H1 (cell line): Measurements from ENCODE around the gene DTNB. TPM values are rescaled to one million over a fixed set of nuclear protein-coding genes. Genes with fewer than 3 reads are reported as not detected.

ENCODE experiments used
- CTCF ChIA-PET: fragments of 300-600 bp; sonication (Branson Sonifier 250); formaldehyde crosslinking; loops from one replicate; lab custom pipeline; 2021; ENCODE audit not compliant: partially characterized antibody; lab: Charles Lee
- POLR2A ChIA-PET: fragments of 300-600 bp; sonication (Branson Sonifier 250); formaldehyde crosslinking; loops from one replicate; lab custom pipeline; 2021; ENCODE audit warnings: inconsistent platforms; ENCODE audit not compliant: partially characterized antibody; lab: Charles Lee
- DNase-seq, 2 experiments: peaks; one replicate each; pipeline versions ENCODE4 v3.0.0 to v3.0.0-alpha.2; 2010 to 2022; ENCODE audit warnings: low spot score in 2 of 2, low read depth in 1 of 2, mixed read lengths in 1 of 2
- FAIRE-seq: peaks from 2 replicates; lab custom pipeline; 2011; peaks lifted over from hg19 to GRCh38; lab: Jason Lieb, UNC
- H2AFZ ChIP-seq: 2 replicates; pipeline ENCODE4 v1.8.1; 2012; ENCODE audit warnings: low read length, inconsistent platforms
- H2AK5ac ChIP-seq: 2 replicates; pipeline ENCODE4 v1.6.1; 2013; ENCODE audit warnings: low read depth, low read length
- H2BK120ac ChIP-seq: replicated peaks from 2 replicates; pipeline ENCODE3; 2013; ENCODE audit warnings: low read depth, low read length, inconsistent platforms
- H2BK12ac ChIP-seq: 2 replicates; pipeline ENCODE4 v1.6.1; 2013; ENCODE audit warnings: low read depth, low read length
- H2BK15ac ChIP-seq: 2 replicates; pipeline ENCODE4 v1.6.1; 2013; ENCODE audit warnings: low read length
- H2BK20ac ChIP-seq: 2 replicates; pipeline ENCODE4 v1.6.1; 2013; ENCODE audit warnings: low read length
- H2BK5ac ChIP-seq: 2 replicates; pipeline ENCODE4 v1.6.1; 2013; ENCODE audit warnings: low read depth, low read length
- H3K14ac ChIP-seq: 2 replicates; pipeline ENCODE4 v1.6.1; 2013; ENCODE audit warnings: inconsistent platforms; ENCODE audit not compliant: insufficient read length
- H3K18ac ChIP-seq: 2 replicates; pipeline ENCODE4 v1.6.1; 2013; ENCODE audit warnings: low read length; ENCODE audit errors: extremely low read depth
- H3K23ac ChIP-seq: 2 replicates; pipeline ENCODE4 v1.6.1; 2013; ENCODE audit warnings: inconsistent platforms; ENCODE audit not compliant: insufficient read length
- H3K23me2 ChIP-seq: 2 replicates; pipeline ENCODE4 v1.6.1; 2013; ENCODE audit warnings: low read depth, low read length
- H3K27ac ChIP-seq: 2 replicates; pipeline ENCODE4 v1.6.1; 2011; ENCODE audit warnings: low read depth, low read length, inconsistent platforms
- H3K27me3 ChIP-seq, 4 experiments: replicated peaks in 1 of 4; 1 replicate in 1 of 4; 2 replicates in 3 of 4; pipeline versions ENCODE4 v1.6.1 to v1.8.1; 2011 to 2013; ENCODE audit warnings: low read length in 3 of 4, mild to moderate bottlenecking in 3 of 4, inconsistent platforms in 2 of 4, mixed read lengths in 2 of 4, moderate library complexity in 1 of 4; ENCODE audit not compliant: control insufficient read depth in 3 of 4, insufficient read depth in 3 of 4; ENCODE audit errors: extremely low read depth in 1 of 4
- H3K36me3 ChIP-seq, 4 experiments: 2 replicates each; pipeline versions ENCODE4 v1.6.1 to v1.8.1; 2011 to 2013; ENCODE audit warnings: mild to moderate bottlenecking in 4 of 4, low read length in 3 of 4, moderate library complexity in 2 of 4, control low read depth in 1 of 4, inconsistent platforms in 1 of 4; ENCODE audit not compliant: insufficient read depth in 4 of 4, control insufficient read depth in 2 of 4
- H3K4ac ChIP-seq: replicated peaks from 2 replicates; pipeline ENCODE3; 2013; ENCODE audit warnings: low read length, low read depth, mixed read lengths, inconsistent platforms; ENCODE audit not compliant: insufficient read length
- H3K4me1 ChIP-seq, 4 experiments: replicated peaks in 1 of 4; 1 replicate in 1 of 4; 2 replicates in 3 of 4; pipeline versions ENCODE4 v1.6.1 to v1.8.1; 2011 to 2013; ENCODE audit warnings: low read length in 3 of 4, inconsistent platforms in 2 of 4, mixed read lengths in 1 of 4; ENCODE audit not compliant: insufficient read depth in 4 of 4, control insufficient read depth in 3 of 4
- H3K4me2 ChIP-seq, 2 experiments: 2 replicates each; pipeline versions ENCODE4 v1.6.1 to v1.8.1; 2011 to 2013; ENCODE audit warnings: low read depth in 2 of 2, low read length in 2 of 2, control low read depth in 1 of 2, inconsistent platforms in 1 of 2, mild to moderate bottlenecking in 1 of 2; ENCODE audit not compliant: insufficient read depth in 1 of 2
- H3K4me3 ChIP-seq, 4 experiments: fragments of 200-600, 300-600 bp in 1 of 4; sonication (generic), shearing (Covaris generic), sonication (Bioruptor Twin) in 1 of 4; 2 replicates each; pipeline versions ENCODE4 v1.5.1 to v1.8.1; 2011 to 2016; ENCODE audit warnings: low read length in 4 of 4, low read depth in 3 of 4, control low read depth in 2 of 4, inconsistent platforms in 2 of 4, mild to moderate bottlenecking in 2 of 4, mixed read lengths in 1 of 4, moderate library complexity in 1 of 4; ENCODE audit not compliant: insufficient read depth in 2 of 4; ENCODE audit errors: extremely low read depth in 1 of 4
- H3K56ac ChIP-seq: replicated peaks from 2 replicates; pipeline ENCODE3; 2013; ENCODE audit warnings: low read depth, mild to moderate bottlenecking, mixed read lengths, low read length, inconsistent platforms; ENCODE audit not compliant: insufficient read length
- H3K79me1 ChIP-seq: 2 replicates; pipeline ENCODE4 v1.6.1; 2013; ENCODE audit warnings: low read depth, low read length, control low read depth
- H3K79me2 ChIP-seq, 2 experiments: 2 replicates each; pipeline versions ENCODE4 v1.6.1 to v1.8.1; 2012 to 2013; ENCODE audit warnings: low read length in 2 of 2, mild to moderate bottlenecking in 2 of 2, inconsistent platforms in 1 of 2; ENCODE audit not compliant: insufficient read depth in 2 of 2, control insufficient read depth in 1 of 2
- H3K9ac ChIP-seq, 4 experiments: replicated peaks in 1 of 4; 1 replicate in 1 of 4; 2 replicates in 3 of 4; pipeline versions ENCODE4 v1.6.1 to v1.8.1; 2011 to 2013; ENCODE audit warnings: low read depth in 3 of 4, low read length in 3 of 4, control low read depth in 2 of 4, mild to moderate bottlenecking in 2 of 4, moderate library complexity in 2 of 4, inconsistent platforms in 1 of 4; ENCODE audit errors: extremely low read depth in 1 of 4
- H3K9me3 ChIP-seq, 2 experiments: 2 replicates each; pipeline versions ENCODE4 v1.6.1 to v1.8.1; 2012 to 2013; ENCODE audit warnings: mild to moderate bottlenecking in 2 of 2, moderate library complexity in 2 of 2, control low read depth in 1 of 2, inconsistent platforms in 1 of 2, low read depth in 1 of 2, low read length in 1 of 2, mixed read lengths in 1 of 2; ENCODE audit not compliant: insufficient read depth in 2 of 2
- H4K20me1 ChIP-seq, 2 experiments: replicated peaks in 1 of 2; 2 replicates each; pipeline versions ENCODE3 to v1.8.1; 2011 to 2013; ENCODE audit warnings: inconsistent platforms in 2 of 2, low read length in 2 of 2, mild to moderate bottlenecking in 1 of 2; ENCODE audit not compliant: insufficient read depth in 2 of 2, control insufficient read depth in 1 of 2
- H4K5ac ChIP-seq: 2 replicates; pipeline ENCODE4 v1.6.1; 2013; ENCODE audit warnings: low read length, low read depth, mixed read lengths, inconsistent platforms; ENCODE audit not compliant: insufficient read length
- H4K8ac ChIP-seq: 2 replicates; pipeline ENCODE4 v1.8.0; 2013; ENCODE audit warnings: mild to moderate bottlenecking, moderate library complexity, low read length, inconsistent platforms; ENCODE audit not compliant: insufficient read depth; ENCODE audit errors: extremely low read depth
- H4K91ac ChIP-seq: replicated peaks from 2 replicates; pipeline ENCODE3; 2013; ENCODE audit warnings: low read length, mixed read lengths, inconsistent platforms; ENCODE audit not compliant: insufficient read length
- NANOG ChIP-seq: IDR thresholded peaks from 2 replicates; pipeline ENCODE4 v1.6.1; 2011; ENCODE audit warnings: low read length, low read depth, mild to moderate bottlenecking, inconsistent platforms; ENCODE audit not compliant: insufficient read depth, poor library complexity, severe bottlenecking
- RNF2 ChIP-seq: fragments of 200-900, 300-1000 bp; sonication (generic); IDR thresholded peaks from 2 replicates; pipeline ENCODE4 v1.7.1; 2016; ENCODE audit warnings: borderline replicate concordance, low read depth, mild to moderate bottlenecking, antibody characterized with exemption, low read length; ENCODE audit not compliant: poor library complexity, severe bottlenecking; ENCODE audit errors: missing control alignments
- SIX5 ChIP-seq: IDR thresholded peaks from 2 replicates; pipeline ENCODE4 v1.6.1; 2011; ENCODE audit warnings: mild to moderate bottlenecking, low read depth, low read length
- WGBS, 2 experiments: shearing (Covaris generic) in 1 of 2; methylation state at CpG; one replicate each; pipeline versions ENCODE4 v1.1.6 to v1.1.7; 2013 to 2015; ENCODE audit warnings: low lambda C conversion rate in 2 of 2, mixed read lengths in 2 of 2, inconsistent platforms in 1 of 2, low coverage in 1 of 2, missing lambda C conversion rate in 1 of 2; ENCODE audit not compliant: insufficient replicate concordance in 2 of 2, insufficient coverage in 1 of 2, insufficient read length in 1 of 2; ENCODE audit errors: extremely low coverage in 1 of 2, missing lambda C conversion rate in 1 of 2; 5-methylcytosine and 5-hydroxymethylcytosine counted together
- polyA plus RNA-seq, 7 experiments: library from polyadenylated mRNA; depleted of rRNA in 3 of 7; stranded (reverse) in 5 of 7; unstranded in 2 of 7; fragments of >200 nt in 5 of 7; fragments of 200-250 nt in 2 of 7; gene quantifications; 1 replicate in 5 of 7; 2 replicates in 1 of 7; 4 replicates in 1 of 7; pipeline versions ENCODE4 v1.2.1 to v1.2.3, GENCODE V29; 2011 to 2013; ENCODE audit warnings: missing spikeins in 2 of 7, mixed read lengths in 2 of 7
- total RNA-seq: library from RNA; stranded (reverse); fragmentation: NEBNext Ultra II Directional; extraction: Animal tissue kit (Norgen Biotek cat#: 25700); gene quantifications from 2 replicates; pipeline ENCODE4 v1.2.1, GENCODE V29; 2021

Gene DTNB
- total and polyA plus RNA-seq, 2 of the 8 experiments (the other 6 are each of a cell fraction or from before 2014, with no cell fraction given), result 39.6 to 49.5 TPM

- TF ChIP-seq RNF2 (no peak), SIX5 (no peak), NANOG (no peak)
- peaks cover 7% of the 10 kb centered on the region for H3K79me1 ChIP-seq
- H2BK20ac ChIP-seq, result no peak overlapping the region
- 90% methylated on average over 4 of the region's 4 CpGs; no CpG with 5 or more reads in 1 of the 2 experiments for WGBS, 2 experiments
- H3K18ac ChIP-seq, result no peak overlapping the region
- H3K36me3 ChIP-seq, result peaks cover 0 to 8% (median 2%) of the 10 kb centered on the region in 4 experiments; a peak in 3 of 8 replicates
- FAIRE-seq, result no peak
- no peak overlapping the region for H4K8ac ChIP-seq
- H3K23ac ChIP-seq, result no peak overlapping the region
- H2BK12ac ChIP-seq, result no peak overlapping the region
- H3K79me2 ChIP-seq, result peaks cover 3 to 64% of the 10 kb centered on the region in 2 experiments
- H2BK15ac ChIP-seq, result no peak overlapping the region
- no peaks in the 10 kb centered on the region for H3K9me3 ChIP-seq
- H3K56ac ChIP-seq, result no peak overlapping the region
- H3K27ac ChIP-seq, result no peak overlapping the region
- no peaks in the 10 kb centered on the region for H3K4me1 ChIP-seq
- H3K4me2 ChIP-seq, result no peak overlapping the region
- H3K23me2 ChIP-seq, result no peaks in the 10 kb centered on the region; the same call in 1 of the 2 replicates
- POLR2A ChIA-PET, result interaction anchor here (1.1 kb wide), 1 partner anchor 9 kb away, joined by 3 read pairs; no protein-coding TSS in a partner anchor
- no peak overlapping the region for H3K4ac ChIP-seq
- no peak overlapping the region for H3K4me3 ChIP-seq
- DNase-seq, result no peak
- no peak overlapping the region for H3K14ac ChIP-seq
- H2AK5ac ChIP-seq, result no peak overlapping the region
- CTCF ChIA-PET, result interaction anchor here (1.0 to 3.1 kb wide), 3 partner anchors 10 to 47 kb away, joined by 3 to 19 read pairs (median 4); no protein-coding TSS in a partner anchor
- no peak overlapping the region for H3K9ac ChIP-seq
- no peaks in the 10 kb centered on the region for H3K27me3 ChIP-seq
- H2AFZ ChIP-seq, result no peak overlapping the region
- H4K91ac ChIP-seq, result no peak overlapping the region
- no peak overlapping the region for H2BK5ac ChIP-seq
- H2BK120ac ChIP-seq, result no peak overlapping the region
- no peak overlapping the region for H4K5ac ChIP-seq
- H4K20me1 ChIP-seq, result peaks cover 3 to 4% of the 10 kb centered on the region in 2 experiments
Observed at GRCh38 chr2:25654801-25655200, 18.6 kb downstream of the DTNB start.
